Left ventricle myocardium inferior (tissue), 1 donor: ENCODE measurements around the gene FAM98A. TPM values are rescaled to one million over a fixed set of nuclear protein-coding genes. Genes with fewer than 3 reads are reported as not detected.
A peak's percentile ranks its signal among the peaks of the same experiment; 100 is the strongest.

ENCODE experiments used
- DNase-seq: peaks from one replicate; pipeline ENCODE4 v3.0.0-alpha.2; 2020
- H3K27ac ChIP-seq: fragments of 200-600 bp; replicated peaks from 2 replicates; pipeline ENCODE4 v1.8.0; 2021
- H3K27me3 ChIP-seq: fragments of 200-600 bp; 2 replicates; pipeline ENCODE4 v1.8.0; 2021; ENCODE audit warnings: low read depth
- H3K36me3 ChIP-seq: fragments of 200-600 bp; 2 replicates; pipeline ENCODE4 v1.8.0; 2021
- H3K4me1 ChIP-seq: fragments of 200-600 bp; 2 replicates; pipeline ENCODE4 v1.8.0; 2021
- H3K4me3 ChIP-seq: fragments of 200-600 bp; 2 replicates; pipeline ENCODE4 v1.8.0; 2021; ENCODE audit warnings: mild to moderate bottlenecking, moderate library complexity
- H3K9me3 ChIP-seq: fragments of 200-600 bp; replicated peaks from 2 replicates; pipeline ENCODE4 v1.8.0; 2021
- CTCF ChIP-seq: fragments of 200-600 bp; IDR thresholded peaks from 2 replicates; pipeline ENCODE4 v1.8.0; 2021; ENCODE audit warnings: antibody characterized with exemption, mild to moderate bottlenecking, borderline replicate concordance
- intact Hi-C: fragments of 100-400 bp; cut with micrococcal nuclease; formaldehyde crosslinking; loops from one replicate; pipeline ENCODE4 v1.11.0; 2022
- total RNA-seq: library from RNA; stranded (reverse); fragmentation: NEBNext Ultra II Directional; extraction: Animal tissue kit (Norgen Biotek cat#: 25700); gene quantifications from one replicate; pipeline ENCODE4 v1.2.1, GENCODE V29; 2021
- donor health status: DM: no; HTN: yes; CAD: no; lungs with severe emphysema.

Gene FAM98A
- total RNA-seq, 1 donor from 2014 or later, result 84.8 TPM

- H3K9me3 ChIP-seq, result no peaks in the 10 kb centered on the region
- no peak for DNase-seq
- H3K4me1 ChIP-seq, result peaks cover 66% of the 10 kb centered on the region
- TF ChIP-seq CTCF, result no peak
- H3K4me3 ChIP-seq, result no peak overlapping the region
- H3K27ac ChIP-seq, result peak overlapping the region; percentile 31
- H3K36me3 ChIP-seq, result peaks cover 65% of the 10 kb centered on the region
- intact Hi-C loops, result loop anchor here (10.0 kb wide), 2 partner anchors 182 to 642 kb away; partner anchors contain the start of gene LTBP1
- H3K27me3 ChIP-seq, result no peaks in the 10 kb centered on the region
These were observed 12.3 kb downstream of the FAM98A start for GRCh38 chr2:33586766-33587165.

GRCh38 chr2:33583194-33583938, 15.7 kb downstream of the FAM98A start:
- no peak overlapping the region for H3K27ac ChIP-seq
- intact Hi-C loops, result loop anchor here (5.0 to 10.0 kb wide), 3 partner anchors 106 to 639 kb away; partner anchors contain the start of genes LTBP1 and RASGRP3
- H3K9me3 ChIP-seq, result no peaks in the 10 kb centered on the region
- peaks cover 48% of the 10 kb centered on the region for H3K36me3 ChIP-seq
- peaks cover 46% of the 10 kb centered on the region for H3K4me1 ChIP-seq
- TF ChIP-seq CTCF, result peak; percentile 88
- no peak for DNase-seq
- no peaks in the 10 kb centered on the region for H3K27me3 ChIP-seq
- H3K4me3 ChIP-seq, result no peak overlapping the region

GRCh38 chr2:33581872-33582271, 17.2 kb downstream of the FAM98A start:
- no peaks in the 10 kb centered on the region for H3K27me3 ChIP-seq
- peaks cover 36% of the 10 kb centered on the region for H3K4me1 ChIP-seq
- H3K27ac ChIP-seq, result peak overlapping the region; percentile 36
- no peak for TF ChIP-seq CTCF
- intact Hi-C loops, result loop anchor here (5.0 to 10.0 kb wide), 3 partner anchors 105 to 637 kb away; partner anchors contain the start of genes LTBP1 and RASGRP3
- DNase-seq, result no peak
- H3K9me3 ChIP-seq, result no peaks in the 10 kb centered on the region
- H3K36me3 ChIP-seq, result peaks cover 33% of the 10 kb centered on the region
- H3K4me3 ChIP-seq, result no peak overlapping the region

GRCh38 chr2:33579227-33579626, 19.9 kb downstream of the FAM98A start:
- Histone ChIP-seq H3K27ac (no peak overlapping the region), H3K4me3 (no peak overlapping the region), H3K36me3 (peaks cover 8% of the 10 kb centered on the region), H3K9me3 (no peaks in the 10 kb centered on the region), H3K4me1 (peaks cover 24% of the 10 kb centered on the region), H3K27me3 (no peaks in the 10 kb centered on the region)
- no peak for DNase-seq
- no peak for TF ChIP-seq CTCF
- intact Hi-C loops, result no loop called here

GRCh38 chr2:33577668-33578067, 21.4 kb downstream of the FAM98A start:
- Histone ChIP-seq H3K9me3 (no peaks in the 10 kb centered on the region), H3K4me3 (no peak overlapping the region), H3K27me3 (no peaks in the 10 kb centered on the region), H3K27ac (no peak overlapping the region), H3K36me3 (no peaks in the 10 kb centered on the region), H3K4me1 (peaks cover 18% of the 10 kb centered on the region)
- DNase-seq, result no peak
- TF ChIP-seq CTCF, result no peak
- intact Hi-C loops, result no loop called here
